ENCODE data around the gene NEU2. TPM values are rescaled to one million over a fixed set of nuclear protein-coding genes. Genes with fewer than 3 reads are reported as not detected.

The NEU2 gene
- total RNA-seq, 1 experiment from 2014 or later = not detected

GRCh38 chr2:233009661-233010060 is 22.8 kb upstream of the NEU2 start:
- H3K56ac ChIP-seq (ENCODE audit: insufficient read length, low read depth, low read length) = no peak overlapping the region
- H3K36me3 Mint-ChIP-seq (ENCODE audit: insufficient read depth in 1 of 3, low read depth in 3 of 3) = no peaks in the 10 kb centered on the region
- no peak overlapping the region for H3K27ac ChIP-seq (ENCODE audit: insufficient read length, low read depth, low read length)
- no peak overlapping the region for H3K27ac Mint-ChIP-seq
- no peaks in the 10 kb centered on the region for H3K9me3 Mint-ChIP-seq
- H4K91ac ChIP-seq (ENCODE audit: insufficient read length, low read depth, low read length) = no peak overlapping the region
- H3K27me3 ChIP-seq (ENCODE audit: insufficient read depth, low read length) = no peaks in the 10 kb centered on the region
- H3K9me3 ChIP-seq (ENCODE audit: control insufficient read depth, low read depth, low read length) = no peaks in the 10 kb centered on the region
- no peak overlapping the region for H3K23ac ChIP-seq (ENCODE audit: insufficient read length, low read depth, low read length)
- no peak overlapping the region for H3K14ac ChIP-seq (ENCODE audit: insufficient read depth, low read length)
- DNase-seq = no peak
- H2BK15ac ChIP-seq (ENCODE audit: low read depth, low read length) = no peak overlapping the region
- no peak overlapping the region for H2AK5ac ChIP-seq (ENCODE audit: insufficient read length, low read length)
- no peak overlapping the region for H2BK12ac ChIP-seq (ENCODE audit: insufficient read length, low read depth, low read length)
- no peak overlapping the region for H4K5ac ChIP-seq (ENCODE audit: insufficient read length, low read depth, low read length)
- H3K4me1 Mint-ChIP-seq = no peaks in the 10 kb centered on the region
- H3K27me3 Mint-ChIP-seq (ENCODE audit: low read depth) = peaks cover 3% of the 10 kb centered on the region
- no peak overlapping the region for H3K4me2 ChIP-seq (ENCODE audit: insufficient read depth, insufficient read length, low read length)
- no peaks in the 10 kb centered on the region for H4K20me1 ChIP-seq (ENCODE audit: control insufficient read depth, insufficient read depth, insufficient read length)
- no peak overlapping the region for H3K4ac ChIP-seq (ENCODE audit: low read depth, low read length)
- no peak for TF ChIP-seq CTCF (conservative IDR thresholded peaks at IDR 0.05)
- no peak overlapping the region for H2BK120ac ChIP-seq (ENCODE audit: low read depth, low read length, poor library complexity, severe bottlenecking)
- H2AFZ ChIP-seq (ENCODE audit: low read length) = no peak overlapping the region
- WGBS (ENCODE audit: extremely low coverage, insufficient read length, low lambda C conversion rate) = no CpG with 5 or more reads among the region's 3 CpGs
- no peaks in the 10 kb centered on the region for H3K23me2 ChIP-seq (ENCODE audit: insufficient read length, low read depth, low read length, poor library complexity, severe bottlenecking)
- no peaks in the 10 kb centered on the region for H3K4me1 ChIP-seq (ENCODE audit: insufficient read depth, low read length)
- no peak overlapping the region for H4K8ac ChIP-seq (replicated peaks; ENCODE audit: insufficient read length, low read depth, low read length)
- H3K18ac ChIP-seq (ENCODE audit: insufficient read length, low read depth, low read length) = no peak overlapping the region
- H3K9ac ChIP-seq (ENCODE audit: extremely low read depth, insufficient read length, low read length) = no peak overlapping the region
- no peak overlapping the region for H2BK20ac ChIP-seq (ENCODE audit: low read depth, low read length, poor library complexity, severe bottlenecking)
- H2BK5ac ChIP-seq (ENCODE audit: insufficient read length, low read length) = no peak overlapping the region
- H3K4me3 Mint-ChIP-seq = no peak overlapping the region
- no peaks in the 10 kb centered on the region for H3K79me2 ChIP-seq (ENCODE audit: insufficient read depth, low read length)
- no peak overlapping the region for H3T11ph ChIP-seq (ENCODE audit: low read length)
- no peaks in the 10 kb centered on the region for H3K79me1 ChIP-seq (ENCODE audit: insufficient read depth, low read depth, low read length, poor library complexity, severe bottlenecking)

All from H9 (cell line).